ENCODE data around the gene RRBP1. TPM values are rescaled to one million over a fixed set of nuclear protein-coding genes. Genes with fewer than 3 reads are reported as not detected.
A peak's percentile ranks its signal among the peaks of the same experiment; 100 is the strongest.

The RRBP1 gene
- total RNA-seq, 3 donors from 2014 or later = 49.8 to 92.4 (median 78.0) TPM

DNA sequence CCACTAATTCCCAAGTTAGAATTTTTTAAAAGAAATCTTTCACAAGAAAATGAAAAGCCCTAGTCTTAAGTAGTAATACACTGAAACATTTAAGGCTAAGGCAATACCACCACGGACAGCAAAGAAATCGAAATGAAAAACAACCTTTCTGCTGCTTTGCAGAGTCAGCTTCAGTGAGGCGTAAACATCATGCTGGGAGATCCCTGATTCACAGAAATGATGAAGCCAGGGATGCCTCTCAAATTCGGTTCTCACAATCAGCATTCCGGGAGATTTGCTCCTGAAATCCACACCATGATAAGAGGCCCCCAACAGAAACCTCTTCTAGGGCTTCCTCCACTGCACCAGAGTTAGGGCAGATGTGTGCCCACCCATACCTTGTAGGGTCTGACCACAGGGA, 18.6 kb downstream of the RRBP1 start:
- Histone ChIP-seq H3K36me3 (no peaks in the 10 kb centered on the region), H3K4me3 (no peak overlapping the region), H3K4me1 (peaks cover 0 to 4% of the 10 kb centered on the region in 2 donors), H3K27ac (peak overlapping the region; percentile 31 to 83), H3K27me3 (no peaks in the 10 kb centered on the region), H3K9me3 (no peaks in the 10 kb centered on the region)
- no peak for DNase-seq (ENCODE audit: low spot score in 2 of 2)
- intact Hi-C loops (cut with DNase I; ENCODE audit: low total_unique reads) = no loop called here
- TF ChIP-seq POLR2AphosphoS5 (IDR thresholded peaks at IDR 0.05) (no peak), CTCF (IDR thresholded peaks at IDR 0.05) (no peak), POLR2A (IDR thresholded peaks at IDR 0.05) (no peak)

- TF ChIP-seq POLR2AphosphoS5 (IDR thresholded peaks at IDR 0.05) = no peak
- TF ChIP-seq CTCF (IDR thresholded peaks at IDR 0.05) = no peak
- no peak for TF ChIP-seq POLR2A (IDR thresholded peaks at IDR 0.05)
- Histone ChIP-seq H3K9me3 (no peaks in the 10 kb centered on the region), H3K27me3 (no peaks in the 10 kb centered on the region), H3K4me3 (no peak overlapping the region), H3K27ac (peak overlapping the region; percentile 26 to 83), H3K36me3 (no peaks in the 10 kb centered on the region), H3K4me1 (peaks cover 0 to 4% of the 10 kb centered on the region in 2 donors)
- DNase-seq (ENCODE audit: low spot score in 2 of 2) = no peak
- intact Hi-C loops (cut with DNase I; ENCODE audit: low total_unique reads) = no loop called here
Observed at GRCh38 chr20:17663040-17663399, 19.0 kb downstream of the RRBP1 start.

GRCh38 chr20:17662333-17663039, 19.6 kb downstream of the RRBP1 start:
- TF ChIP-seq POLR2A (IDR thresholded peaks at IDR 0.05) (no peak), POLR2AphosphoS5 (IDR thresholded peaks at IDR 0.05) (peak in 1 of 3 donors; percentile 60), CTCF (IDR thresholded peaks at IDR 0.05) (no peak)
- Histone ChIP-seq H3K4me1 (peaks cover 0 to 4% of the 10 kb centered on the region in 2 donors), H3K4me3 (no peak overlapping the region), H3K27ac (peak overlapping the region; percentile 26 to 83), H3K27me3 (no peaks in the 10 kb centered on the region), H3K9me3 (no peaks in the 10 kb centered on the region), H3K36me3 (no peaks in the 10 kb centered on the region)
- DNase-seq (ENCODE audit: low spot score in 2 of 2) = no peak
- intact Hi-C loops (cut with DNase I; ENCODE audit: low total_unique reads) = no loop called here

- no peak overlapping the region for H3K4me3 ChIP-seq
- H3K9me3 ChIP-seq = no peaks in the 10 kb centered on the region
- no peak for TF ChIP-seq POLR2AphosphoS5 (IDR thresholded peaks at IDR 0.05)
- no peak for TF ChIP-seq POLR2A (IDR thresholded peaks at IDR 0.05)
- TF ChIP-seq CTCF (IDR thresholded peaks at IDR 0.05) = no peak
- H3K27ac ChIP-seq = peak overlapping the region; percentile 37 to 66
- no peak for DNase-seq (ENCODE audit: low spot score in 2 of 2)
- no peaks in the 10 kb centered on the region for H3K36me3 ChIP-seq
- intact Hi-C loops (cut with DNase I; ENCODE audit: low total_unique reads) = no loop called here
- no peaks in the 10 kb centered on the region for H3K27me3 ChIP-seq
- no peaks in the 10 kb centered on the region for H3K4me1 ChIP-seq
Observed at GRCh38 chr20:17661121-17661744, 20.8 kb downstream of the RRBP1 start.

GRCh38 chr20:17660667-17661066, 21.4 kb downstream of the RRBP1 start:
- Histone ChIP-seq H3K27me3 (no peaks in the 10 kb centered on the region), H3K4me3 (no peak overlapping the region), H3K36me3 (no peaks in the 10 kb centered on the region), H3K27ac (peak overlapping the region; percentile 37 to 66), H3K4me1 (no peaks in the 10 kb centered on the region), H3K9me3 (no peaks in the 10 kb centered on the region)
- intact Hi-C loops (cut with DNase I; ENCODE audit: low total_unique reads) = no loop called here
- TF ChIP-seq POLR2AphosphoS5 (IDR thresholded peaks at IDR 0.05) (no peak), CTCF (IDR thresholded peaks at IDR 0.05) (no peak), POLR2A (IDR thresholded peaks at IDR 0.05) (no peak)
- DNase-seq (ENCODE audit: low spot score in 2 of 2) = no peak

All from breast epithelium (tissue), 4 donors.